Measurements from ENCODE around the gene EFNA1. TPM values are rescaled to one million over a fixed set of nuclear protein-coding genes. Genes with fewer than 3 reads are reported as not detected.

The EFNA1 gene
- total and polyA plus RNA-seq, 2 of the 4 experiments (the other 2 are of a cell fraction): 0.90 to 1.6 TPM

DNA sequence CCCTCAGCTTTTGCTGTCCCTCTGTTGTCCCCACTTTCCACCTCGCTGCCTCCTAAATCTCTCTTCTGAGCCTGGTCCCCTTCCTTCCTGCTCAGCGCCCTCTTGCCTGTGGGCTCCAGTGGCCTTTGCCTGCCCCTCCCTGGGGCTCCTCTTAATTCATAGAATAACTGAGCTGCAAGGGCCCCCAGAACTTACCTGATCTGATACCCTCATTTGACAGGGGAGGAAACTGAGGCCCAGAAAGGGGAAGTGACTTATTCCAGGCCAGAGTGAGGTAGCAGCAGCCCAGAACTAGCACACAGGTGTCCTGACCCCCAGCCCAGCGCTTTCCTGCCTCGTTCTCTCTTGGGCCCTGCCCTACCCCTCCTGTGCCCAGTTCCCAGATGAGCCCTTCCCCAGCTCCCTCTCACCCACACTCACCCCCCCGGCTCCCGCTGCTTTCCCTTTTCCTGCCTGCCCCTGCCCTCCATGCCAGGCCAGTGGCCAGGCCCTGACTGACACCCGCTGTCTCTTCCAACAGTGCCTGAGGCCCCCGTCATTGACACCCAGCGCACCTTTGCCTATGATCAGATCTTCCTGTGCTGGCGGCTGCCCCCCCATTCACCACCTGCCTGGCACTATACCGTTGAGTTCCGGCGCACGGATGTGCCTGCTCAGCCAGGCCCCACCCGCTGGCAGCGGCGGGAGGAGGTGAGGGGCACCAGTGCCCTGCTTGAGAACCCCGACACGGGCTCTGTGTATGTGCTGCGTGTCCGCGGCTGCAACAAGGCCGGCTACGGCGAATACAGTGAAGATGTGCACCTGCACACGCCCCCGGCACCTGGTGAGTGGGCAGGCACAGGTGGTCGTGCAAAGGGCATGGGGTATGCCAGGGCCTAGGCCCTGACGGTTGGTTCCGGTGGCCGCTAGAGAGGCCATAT lies 51.7 kb downstream of the EFNA1 start:
- Histone ChIP-seq H3K14ac (replicated peaks; ENCODE audit: low read depth, low read length) (no peak overlapping the region), H2BK20ac (ENCODE audit: low read depth, low read length) (no peak overlapping the region), H3K79me1 (ENCODE audit: low read depth in 1 of 2, low read length in 2 of 2) (peaks cover 0 to 18% of the 10 kb centered on the region in 2 experiments; a peak in 2 of 4 replicates), H3K4ac (ENCODE audit: low read depth, low read length) (no peak overlapping the region), H3K4me3 (ENCODE audit: insufficient read depth, low read depth, low read length) (no peak overlapping the region), H4K5ac (ENCODE audit: low read depth, low read length) (no peak overlapping the region), H2BK15ac (ENCODE audit: low read depth, low read length) (no peak overlapping the region), H3K9ac (ENCODE audit: low read depth, low read length) (no peak overlapping the region), H3K9me3 (ENCODE audit: control insufficient read depth, insufficient read depth, low read length) (no peaks in the 10 kb centered on the region), H3K4me2 (ENCODE audit: low read depth, low read length) (no peak overlapping the region), H2AK5ac (ENCODE audit: low read depth, low read length) (no peak overlapping the region), H2BK5ac (ENCODE audit: low read depth, low read length, poor library complexity, severe bottlenecking) (no peak overlapping the region), H4K20me1 (ENCODE audit: insufficient read depth, low read length) (no peaks in the 10 kb centered on the region), H2AFZ (replicated peaks; ENCODE audit: low read length, poor library complexity) (peak overlapping the region; percentile 23), H3K27me3 (ENCODE audit: control insufficient read depth, insufficient read depth, low read length) (no peaks in the 10 kb centered on the region), H3K36me3 (ENCODE audit: control insufficient read depth, insufficient read depth, low read length) (peaks cover 45% of the 10 kb centered on the region), H3K18ac (ENCODE audit: low read depth, low read length) (no peak overlapping the region), H4K8ac (ENCODE audit: low read depth in 2 of 2, low read length in 2 of 2) (no peak overlapping the region), H3K9me1 (ENCODE audit: insufficient read depth, low read length) (peaks cover 2% of the 10 kb centered on the region; the same call in 1 of the 2 replicates), H3K56ac (ENCODE audit: extremely low read depth, insufficient read depth, low read length) (no peak overlapping the region), H3K23ac (ENCODE audit: low read depth, low read length) (no peak overlapping the region), H3K27ac (ENCODE audit: insufficient read depth, low read length) (no peak overlapping the region), H4K91ac (ENCODE audit: insufficient read depth, low read depth, low read length) (no peak overlapping the region), H3K4me1 (ENCODE audit: control insufficient read depth, insufficient read depth, low read length) (no peaks in the 10 kb centered on the region; the same call in none of the 2 replicates), H2BK120ac (ENCODE audit: low read depth, low read length) (no peak overlapping the region), H2AK9ac (replicated peaks; ENCODE audit: low read depth, low read length, poor library complexity) (no peak overlapping the region)
- POLR2A ChIA-PET (ENCODE audit: unreplicated experiment): no interaction called here
- BruUV-seq (replicated peaks): no TSS peak
- intact Hi-C loops (cut with micrococcal nuclease): loop anchor here (10.0 kb wide), 2 partner anchors 205 to 415 kb away; partner anchors contain the start of genes CKS1B and SHC1
- ATAC-seq (ENCODE audit: low read depth): no peak
- in situ Hi-C loops (cut with MboI; ENCODE audit: low sequenced_read_pairs): no loop called here
- dilution Hi-C loops (cut with HindIII; ENCODE audit: low sequenced_read_pairs, unreplicated experiment): no loop called here
- TF ChIP-seq MAZ (IDR thresholded peaks at IDR 0.05; ENCODE audit: borderline replicate concordance, low read depth, low read length): no peak
- no peak for TF ChIP-seq CHD1 (IDR thresholded peaks at IDR 0.05; ENCODE audit: low read depth, low read length)
- no peak for TF ChIP-seq POLR2A (IDR thresholded peaks at IDR 0.05; ENCODE audit: low read depth, low read length)
- TF ChIP-seq CTCF (conservative IDR thresholded peaks at IDR 0.05; ENCODE audit: low read depth, low read length): no peak
- no peak for TF ChIP-seq MXI1 (IDR thresholded peaks at IDR 0.05; ENCODE audit: borderline replicate concordance, low read depth, low read length)
- no peak for TF ChIP-seq RCOR1 (IDR thresholded peaks at IDR 0.05; ENCODE audit: insufficient replicate concordance, low read length)
- no peak for TF ChIP-seq BHLHE40 (IDR thresholded peaks at IDR 0.05; ENCODE audit: low read depth, low read length)
- no peak for TF ChIP-seq NFE2L2 (IDR thresholded peaks at IDR 0.05; ENCODE audit: low read depth, low read length)
- no peak for TF ChIP-seq RFX5 (IDR thresholded peaks at IDR 0.05; ENCODE audit: low read depth, low read length)
- no peak for TF ChIP-seq RAD21 (IDR thresholded peaks at IDR 0.05; ENCODE audit: low read length)
- no peak for TF ChIP-seq CEBPB (IDR thresholded peaks at IDR 0.05; ENCODE audit: low read depth, low read length)
- TF ChIP-seq, protein P1, sequence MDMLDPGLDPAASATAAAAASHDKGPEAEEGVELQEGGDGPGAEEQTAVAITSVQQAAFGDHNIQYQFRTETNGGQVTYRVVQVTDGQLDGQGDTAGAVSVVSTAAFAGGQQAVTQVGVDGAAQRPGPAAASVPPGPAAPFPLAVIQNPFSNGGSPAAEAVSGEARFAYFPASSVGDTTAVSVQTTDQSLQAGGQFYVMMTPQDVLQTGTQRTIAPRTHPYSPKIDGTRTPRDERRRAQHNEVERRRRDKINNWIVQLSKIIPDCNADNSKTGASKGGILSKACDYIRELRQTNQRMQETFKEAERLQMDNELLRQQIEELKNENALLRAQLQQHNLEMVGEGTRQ (IDR thresholded peaks at IDR 0.05; ENCODE audit: low read depth, low read length): no peak
- TF ChIP-seq MAFK (IDR thresholded peaks at IDR 0.05; ENCODE audit: low read depth, low read length): no peak
- CTCF ChIA-PET: no interaction called here
- WGBS, 2 experiments (ENCODE audit: extremely low coverage in 2 of 2, insufficient read length in 1 of 2): 96% methylated on average over 10 of the region's 31 CpGs; no CpG with 5 or more reads in 1 of the 2 experiments
- no peak for DNase-seq
